ENCODE data around the gene TAS2R39. TPM values are rescaled to one million over a fixed set of nuclear protein-coding genes. Genes with fewer than 3 reads are reported as not detected.

Gene TAS2R39
- total RNA-seq, 1 donor from 2014 or later: not detected

DNA sequence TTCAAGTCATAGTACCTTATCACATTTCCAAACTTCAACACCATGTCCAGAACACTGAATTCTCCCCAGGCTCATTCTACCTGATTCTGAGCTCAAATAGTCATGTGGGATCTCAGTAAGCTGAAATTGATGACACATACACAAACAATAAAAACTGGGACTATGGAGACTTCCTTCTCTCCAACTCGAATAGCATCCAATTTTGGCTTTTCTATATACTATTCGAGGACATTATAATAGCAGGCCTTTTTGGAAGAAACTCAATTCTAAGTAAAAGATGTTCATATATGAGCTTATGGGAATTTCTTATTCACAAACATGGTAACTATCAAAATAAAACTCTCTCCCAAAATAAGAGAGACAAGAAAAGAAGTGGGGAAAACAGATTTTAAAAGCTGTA lies 38.1 kb downstream of the TAS2R39 start:
- TF ChIP-seq, protein P1, sequence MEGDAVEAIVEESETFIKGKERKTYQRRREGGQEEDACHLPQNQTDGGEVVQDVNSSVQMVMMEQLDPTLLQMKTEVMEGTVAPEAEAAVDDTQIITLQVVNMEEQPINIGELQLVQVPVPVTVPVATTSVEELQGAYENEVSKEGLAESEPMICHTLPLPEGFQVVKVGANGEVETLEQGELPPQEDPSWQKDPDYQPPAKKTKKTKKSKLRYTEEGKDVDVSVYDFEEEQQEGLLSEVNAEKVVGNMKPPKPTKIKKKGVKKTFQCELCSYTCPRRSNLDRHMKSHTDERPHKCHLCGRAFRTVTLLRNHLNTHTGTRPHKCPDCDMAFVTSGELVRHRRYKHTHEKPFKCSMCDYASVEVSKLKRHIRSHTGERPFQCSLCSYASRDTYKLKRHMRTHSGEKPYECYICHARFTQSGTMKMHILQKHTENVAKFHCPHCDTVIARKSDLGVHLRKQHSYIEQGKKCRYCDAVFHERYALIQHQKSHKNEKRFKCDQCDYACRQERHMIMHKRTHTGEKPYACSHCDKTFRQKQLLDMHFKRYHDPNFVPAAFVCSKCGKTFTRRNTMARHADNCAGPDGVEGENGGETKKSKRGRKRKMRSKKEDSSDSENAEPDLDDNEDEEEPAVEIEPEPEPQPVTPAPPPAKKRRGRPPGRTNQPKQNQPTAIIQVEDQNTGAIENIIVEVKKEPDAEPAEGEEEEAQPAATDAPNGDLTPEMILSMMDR (IDR thresholded peaks at IDR 0.05; ENCODE audit: insufficient read depth, low read length, severe bottlenecking): no peak

DNA sequence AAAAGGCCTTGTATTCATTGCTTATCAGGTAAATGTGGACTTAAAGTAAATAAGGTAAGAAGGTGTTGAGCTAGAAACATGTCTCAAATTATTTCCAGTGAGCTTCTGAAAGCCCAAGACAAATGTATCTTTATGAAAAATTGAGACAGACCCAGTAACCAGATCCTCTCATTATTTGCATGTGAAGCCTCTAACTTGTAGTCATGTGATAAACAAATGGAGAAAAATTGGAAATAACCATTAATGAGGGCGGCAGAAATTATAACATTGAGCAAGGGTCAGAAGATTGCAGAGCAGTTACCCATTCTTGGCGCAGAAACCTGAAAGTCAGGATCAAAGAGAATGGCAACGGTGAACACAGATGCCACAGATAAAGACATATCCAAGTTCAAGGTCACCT lies 38.5 kb downstream of the TAS2R39 start, which contains the start of gene TAS2R40:
TSS of gene TAS2R40 (plus strand) at position 301 of the 400 bp plus-strand sequence. CDS start at position 343, 42 bp downstream.
- no peak within 1 kb of the TSS for H3K4me3 ChIP-seq (ENCODE audit: low read depth, low read length)
- TF ChIP-seq, protein P1 (IDR thresholded peaks at IDR 0.05; ENCODE audit: insufficient read depth, low read length, severe bottlenecking): no peak
- H3K27me3 ChIP-seq (ENCODE audit: control insufficient read depth, insufficient read depth, low read length): peaks cover 3% of the 10 kb centered on the region
- DNase-seq (ENCODE audit: low read depth) (no peak), FAIRE-seq (no peak)
- no peaks in the 10 kb centered on the region for H3K36me3 ChIP-seq (ENCODE audit: control insufficient read depth, insufficient read depth, low read length)

More for the DNA sequence above, 38.1 kb downstream of the TAS2R39 start:
- H3K36me3 ChIP-seq (ENCODE audit: control insufficient read depth, insufficient read depth, low read length): no peaks in the 10 kb centered on the region
- no peak overlapping the region for H3K4me3 ChIP-seq (ENCODE audit: low read depth, low read length)
- DNase-seq (ENCODE audit: low read depth) (no peak), FAIRE-seq (no peak)
- peaks cover 3% of the 10 kb centered on the region for H3K27me3 ChIP-seq (ENCODE audit: control insufficient read depth, insufficient read depth, low read length)

DNA sequence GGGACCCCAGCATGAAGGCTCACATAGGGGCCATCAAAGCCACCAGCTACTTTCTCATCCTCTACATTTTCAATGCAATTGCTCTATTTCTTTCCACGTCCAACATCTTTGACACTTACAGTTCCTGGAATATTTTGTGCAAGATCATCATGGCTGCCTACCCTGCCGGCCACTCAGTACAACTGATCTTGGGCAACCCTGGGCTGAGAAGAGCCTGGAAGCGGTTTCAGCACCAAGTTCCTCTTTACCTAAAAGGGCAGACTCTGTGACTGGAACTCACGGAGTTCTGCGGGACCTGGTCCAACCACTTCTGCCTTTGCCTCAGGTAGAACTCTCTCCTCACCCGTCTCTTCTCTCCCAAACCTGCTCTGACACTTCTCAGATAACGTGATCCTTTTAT lies 39.6 kb downstream of the TAS2R39 start:
- no peak for DNase-seq (ENCODE audit: low read depth)
- FAIRE-seq: no peak
- Histone ChIP-seq H3K36me3 (ENCODE audit: control insufficient read depth, insufficient read depth, low read length) (no peaks in the 10 kb centered on the region), H3K27me3 (ENCODE audit: control insufficient read depth, insufficient read depth, low read length) (peaks cover 3% of the 10 kb centered on the region), H3K4me3 (ENCODE audit: low read depth, low read length) (no peak overlapping the region)
- TF ChIP-seq, protein P1 (IDR thresholded peaks at IDR 0.05; ENCODE audit: insufficient read depth, low read length, severe bottlenecking): no peak

DNA sequence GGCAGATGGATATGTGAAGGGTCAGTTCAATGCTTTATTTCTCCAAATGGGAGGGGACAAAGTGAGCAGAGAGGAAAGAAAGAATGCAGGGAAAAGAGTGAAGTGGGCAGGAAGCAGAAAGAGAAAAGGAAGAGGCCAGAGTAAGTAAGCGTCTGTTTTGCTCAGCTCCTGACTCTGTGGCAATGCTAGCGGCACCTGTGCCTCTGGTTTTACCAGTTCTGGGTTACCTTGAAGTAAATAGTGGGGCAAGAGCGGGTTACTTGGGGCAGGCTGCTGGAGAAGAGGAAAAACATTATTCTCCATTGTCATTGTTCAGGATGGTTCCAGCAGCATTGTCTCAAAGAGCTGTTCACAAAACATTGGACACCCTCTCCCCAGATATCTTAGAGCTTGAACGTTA lies 40.6 kb downstream of the TAS2R39 start:
- FAIRE-seq: no peak
- H3K4me3 ChIP-seq (ENCODE audit: low read depth, low read length): no peak overlapping the region

DNA sequence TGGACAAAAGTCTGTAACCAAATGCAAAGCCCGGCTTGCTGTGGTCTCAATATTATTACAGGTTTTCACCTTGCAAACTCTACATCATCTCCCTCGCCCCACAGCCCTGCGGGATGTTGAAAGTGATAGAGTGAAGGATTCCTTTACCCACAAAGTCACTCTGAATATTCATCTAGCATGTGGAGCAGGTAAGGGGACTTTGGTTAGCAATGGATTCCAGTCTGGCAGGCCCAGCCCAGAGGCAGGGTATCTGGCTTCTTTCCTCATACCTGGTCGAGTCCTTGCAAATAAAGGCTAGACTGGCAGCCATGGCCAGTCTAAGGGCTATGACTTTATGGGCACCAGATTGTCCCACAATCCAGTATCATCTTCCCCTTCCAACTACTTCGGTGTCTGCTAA lies 41.8 kb downstream of the TAS2R39 start:
- TF ChIP-seq, protein P1 (IDR thresholded peaks at IDR 0.05; ENCODE audit: insufficient read depth, low read length, severe bottlenecking): no peak
- no peaks in the 10 kb centered on the region for H3K36me3 ChIP-seq (ENCODE audit: control insufficient read depth, insufficient read depth, low read length)
- H3K4me3 ChIP-seq (ENCODE audit: low read depth, low read length): no peak overlapping the region
- DNase-seq (ENCODE audit: low read depth) (no peak), FAIRE-seq (no peak)
- peaks cover 3% of the 10 kb centered on the region for H3K27me3 ChIP-seq (ENCODE audit: control insufficient read depth, insufficient read depth, low read length)

More for the DNA sequence above, 40.6 kb downstream of the TAS2R39 start:
- peak; percentile 12 for DNase-seq (ENCODE audit: low read depth)
- TF ChIP-seq, protein P1 (IDR thresholded peaks at IDR 0.05; ENCODE audit: insufficient read depth, low read length, severe bottlenecking): no peak
- H3K36me3 ChIP-seq (ENCODE audit: control insufficient read depth, insufficient read depth, low read length): no peaks in the 10 kb centered on the region
- H3K27me3 ChIP-seq (ENCODE audit: control insufficient read depth, insufficient read depth, low read length): peaks cover 3% of the 10 kb centered on the region

DNA sequence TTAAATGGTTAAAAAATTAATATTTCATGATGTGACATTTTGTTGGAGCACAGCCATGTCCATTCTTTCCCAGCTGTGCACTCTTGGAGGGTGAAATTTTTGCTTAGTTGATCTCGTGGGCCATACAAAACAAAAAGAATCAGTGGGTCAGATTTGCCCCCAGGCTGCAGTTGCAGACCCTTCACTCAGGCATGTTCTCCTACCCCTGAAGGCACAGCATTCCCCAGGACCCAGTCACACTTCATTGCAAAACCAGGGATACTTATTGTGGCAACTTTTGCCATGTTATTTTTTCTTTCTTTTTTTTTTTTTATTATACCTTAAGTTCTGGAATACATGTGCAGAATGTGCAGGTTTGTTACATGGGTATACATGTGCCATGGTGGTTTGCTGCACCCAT lies 44.6 kb downstream of the TAS2R39 start:
- FAIRE-seq: no peak
- Histone ChIP-seq H3K36me3 (ENCODE audit: control insufficient read depth, insufficient read depth, low read length) (no peaks in the 10 kb centered on the region), H3K27me3 (ENCODE audit: control insufficient read depth, insufficient read depth, low read length) (peaks cover 2% of the 10 kb centered on the region), H3K4me3 (ENCODE audit: low read depth, low read length) (no peak overlapping the region)
- no peak for DNase-seq (ENCODE audit: low read depth)
- TF ChIP-seq, protein P1 (IDR thresholded peaks at IDR 0.05; ENCODE audit: insufficient read depth, low read length, severe bottlenecking): no peak
